Lung (tissue), 12 donors: ENCODE data around the gene THY1. TPM values are rescaled to one million over a fixed set of nuclear protein-coding genes. Genes with fewer than 3 reads are reported as not detected.

ENCODE experiments used
- ATAC-seq: fragments of 200-7000 bp; cut with Tn5 transposase; one replicate; pipeline ENCODE4 v1.9.1; 2020; ENCODE audit warnings: moderate number of reproducible peaks; ENCODE audit not compliant: insufficient read depth, low FRiP score
- DNase-seq, 3 donors: peaks; one replicate each; pipeline ENCODE4 v3.0.0-alpha.2; 2013 to 2017
- H3K27ac ChIP-seq, 2 donors: one replicate each; pipeline ENCODE4 v1.5.1; 2013; ENCODE audit warnings: mild to moderate bottlenecking in 2 of 2, moderate library complexity in 2 of 2, control low read depth in 1 of 2, inconsistent platforms in 1 of 2, low read depth in 1 of 2, low read length in 1 of 2
- H3K27me3 ChIP-seq, 3 donors: one replicate each; pipeline ENCODE4 v1.5.1; 2013; ENCODE audit warnings: low read length in 2 of 3; ENCODE audit not compliant: control insufficient read depth in 3 of 3, insufficient read depth in 3 of 3
- H3K36me3 ChIP-seq, 4 donors: one replicate each; pipeline ENCODE4 v1.5.1; 2013; ENCODE audit warnings: low read length in 4 of 4, mild to moderate bottlenecking in 1 of 4, moderate library complexity in 1 of 4; ENCODE audit not compliant: control insufficient read depth in 4 of 4, insufficient read depth in 4 of 4
- H3K4me1 ChIP-seq, 5 donors: one replicate each; pipeline ENCODE4 v1.5.1; 2013; ENCODE audit warnings: low read length in 5 of 5, mild to moderate bottlenecking in 2 of 5, moderate library complexity in 1 of 5; ENCODE audit not compliant: control insufficient read depth in 5 of 5, insufficient read depth in 5 of 5
- H3K4me3 ChIP-seq: one replicate; pipeline ENCODE4 v1.5.1; 2013; ENCODE audit warnings: mild to moderate bottlenecking, control low read depth, moderate library complexity
- H3K9ac ChIP-seq, 2 donors: one replicate each; pipeline ENCODE4 v1.5.1; 2013; ENCODE audit warnings: low read length in 2 of 2, control low read depth in 1 of 2; ENCODE audit not compliant: insufficient read depth in 1 of 2
- H3K9me3 ChIP-seq, 4 donors: one replicate each; pipeline ENCODE4 v1.5.1; 2013; ENCODE audit warnings: low read length in 3 of 4, mild to moderate bottlenecking in 1 of 4, moderate library complexity in 1 of 4; ENCODE audit not compliant: control insufficient read depth in 4 of 4, insufficient read depth in 3 of 4
- CTCF ChIP-seq: IDR thresholded peaks from 2 replicates; pipeline ENCODE4 v1.5.1; 2012; ENCODE audit warnings: mild to moderate bottlenecking; ENCODE audit errors: control extremely low read depth, extremely low read depth
- WGBS, 2 donors: extraction: QIAGEN DNeasy Blood & Tissue Kit; methylation state at CpG; one replicate each; pipeline ENCODE4 v1.1.7; 2013; 5-methylcytosine and 5-hydroxymethylcytosine counted together
- polyA plus RNA-seq, 2 donors: library from polyadenylated mRNA; stranded (reverse); fragments of 200-250 nt; gene quantifications; one replicate each; pipeline ENCODE4 v1.2.1, GENCODE V29; 2013
- total RNA-seq, 2 donors: library from RNA; depleted of rRNA in 1 of 2; stranded (reverse); fragments of >200 nt in 1 of 2; gene quantifications; one replicate each; pipeline ENCODE4 v1.2.1, GENCODE V29; 2014 to 2021
- donor health status: control.
- donor health status: control.
- donor health status: Bipolar disorder and iron deficiency.
- donor health status: healthy.
- donor health status: DM: yes; HTN: yes; CAD: no.

The THY1 gene
- total and polyA plus RNA-seq, 4 donors: 5.1 to 44.2 (median 13.3) TPM

- 51 to 61% methylated on average over 5 of the region's 5 CpGs for WGBS, 2 donors
- no peaks in the 10 kb centered on the region for H3K9me3 ChIP-seq
- DNase-seq (peak; percentile 79 to 85 (median 81)), ATAC-seq (no peak)
- no peaks in the 10 kb centered on the region for H3K27me3 ChIP-seq
- peak; percentile 78 for TF ChIP-seq CTCF
- no peaks in the 10 kb centered on the region for H3K36me3 ChIP-seq
- no peak overlapping the region for H3K9ac ChIP-seq
- no peak overlapping the region for H3K4me3 ChIP-seq
- peaks cover 2 to 35% (median 14%) of the 10 kb centered on the region in 5 donors for H3K4me1 ChIP-seq
- peak overlapping the region in 1 of 2 donors; percentile 74 for H3K27ac ChIP-seq
Measured at GRCh38 chr11:119373921-119374631, 48.9 kb downstream of the THY1 start.

GRCh38 chr11:119373059-119373920 lies 49.7 kb downstream of the THY1 start:
- no peaks in the 10 kb centered on the region for H3K9me3 ChIP-seq
- 84 to 88% methylated on average over 23 of the region's 23 CpGs for WGBS, 2 donors
- no peak for TF ChIP-seq CTCF
- ATAC-seq (no peak), DNase-seq (no peak)
- H3K9ac ChIP-seq: no peak overlapping the region
- H3K4me3 ChIP-seq: no peak overlapping the region
- peak overlapping the region in 1 of 2 donors; percentile 69 for H3K27ac ChIP-seq
- H3K27me3 ChIP-seq: no peaks in the 10 kb centered on the region
- H3K4me1 ChIP-seq: peaks cover 4 to 43% (median 19%) of the 10 kb centered on the region in 5 donors
- H3K36me3 ChIP-seq: no peaks in the 10 kb centered on the region

GRCh38 chr11:119372260-119373058 lies 50.5 kb downstream of the THY1 start:
- no peak for TF ChIP-seq CTCF
- Histone ChIP-seq H3K9ac (no peak overlapping the region), H3K4me3 (no peak overlapping the region), H3K9me3 (no peaks in the 10 kb centered on the region), H3K4me1 (peaks cover 4 to 48% (median 24%) of the 10 kb centered on the region in 5 donors), H3K27ac (peak overlapping the region in 1 of 2 donors; percentile 69), H3K36me3 (no peaks in the 10 kb centered on the region), H3K27me3 (no peaks in the 10 kb centered on the region)
- 90 to 94% methylated on average over 26 of the region's 26 CpGs for WGBS, 2 donors
- DNase-seq: no peak
- no peak for ATAC-seq
